K562 (cell line): ENCODE data around the gene TRAF3IP1. TPM values are rescaled to one million over a fixed set of nuclear protein-coding genes. Genes with fewer than 3 reads are reported as not detected.
"Not testable (repeated sequence)": the region's sequence is repeated elsewhere in the genome, so short reads cannot be mapped to it uniquely, and the experiment has no call there.

ENCODE experiments used
- ATAC-seq: fragments of 200-7000 bp; cut with Tn5 transposase; 3 replicates; pipeline ENCODE4 v1.9.1; 2020; ENCODE audit warnings: moderate library complexity
- BruUV-seq: library from RNA; stranded (reverse); fragments of 400-500 nt; replicated peaks from 2 replicates; lab custom pipeline; 2021; lab: Mats Ljungman, UMichigan
- CTCF ChIA-PET: fragments of 300-600 bp; formaldehyde crosslinking; extraction: SDS; loops from one replicate; lab custom pipeline; 2021; ENCODE audit warnings: low intra/inter-chr PET ratio; lab: Yijun Ruan, JAX
- POLR2A ChIA-PET: fragments of 300-600, 350-650 bp; sonication (Branson Sonifier 250); formaldehyde crosslinking; extraction: SDS; loops from one replicate; lab custom pipeline; 2021; ENCODE audit warnings: antibody characterized with exemption, inconsistent platforms; lab: Yijun Ruan, JAX
- DNase-seq, 4 experiments: peaks; one replicate each; pipeline versions ENCODE4 v3.0.0 to v3.0.0-alpha.2; 2011 to 2018; ENCODE audit warnings: low spot score in 3 of 4, mixed read lengths in 3 of 4; ENCODE audit errors: extremely low read depth in 1 of 4
- FAIRE-seq: peaks from 2 replicates; lab custom pipeline; 2011; peaks lifted over from hg19 to GRCh38; lab: Jason Lieb, UNC
- H2AFZ ChIP-seq: 2 replicates; pipeline ENCODE4 v1.6.0; 2011; ENCODE audit warnings: low read depth, low read length, control low read depth, inconsistent platforms
- H3K27ac ChIP-seq: fragments of 200-600 bp; 3 replicates; pipeline ENCODE4 v1.8.0; 2011; ENCODE audit warnings: low read depth, mild to moderate bottlenecking, control low read depth, inconsistent platforms, low read length, moderate library complexity, mixed read lengths; ENCODE audit errors: extremely low read depth
- H3K27me3 ChIP-seq, 2 experiments: fragments of 300-600 bp in 1 of 2; 2 replicates in 1 of 2; 3 replicates in 1 of 2; pipeline versions ENCODE4 v1.6.0 to v1.8.0; 2011; ENCODE audit warnings: inconsistent platforms in 2 of 2, low read length in 2 of 2, mild to moderate bottlenecking in 1 of 2, mixed read lengths in 1 of 2, moderate library complexity in 1 of 2; ENCODE audit not compliant: control insufficient read depth in 2 of 2, insufficient read depth in 2 of 2
- H3K36me3 ChIP-seq: fragments of 300-600 bp; 3 replicates; pipeline ENCODE4 v1.8.0; 2011; ENCODE audit warnings: mild to moderate bottlenecking, low read length, inconsistent platforms; ENCODE audit not compliant: control insufficient read depth, insufficient read depth
- H3K4me1 ChIP-seq, 2 experiments: fragments of 200-600 bp in 1 of 2; replicated peaks in 1 of 2; 2 replicates in 1 of 2; 3 replicates in 1 of 2; pipeline versions ENCODE4 v1.5.1 to v1.8.0; 2011; ENCODE audit warnings: inconsistent platforms in 2 of 2, low read length in 2 of 2, mild to moderate bottlenecking in 1 of 2, mixed read lengths in 1 of 2, moderate library complexity in 1 of 2; ENCODE audit not compliant: control insufficient read depth in 2 of 2, insufficient read depth in 2 of 2
- H3K4me2 ChIP-seq: 2 replicates; pipeline ENCODE4 v1.6.1; 2011; ENCODE audit warnings: low read length, control low read depth, inconsistent platforms, mixed read lengths; ENCODE audit not compliant: insufficient read depth
- H3K4me3 ChIP-seq: fragments of 200-600 bp; sonication (generic), shearing (Covaris generic); 2 replicates; pipeline ENCODE4 v1.5.1; 2016; ENCODE audit warnings: control low read depth, inconsistent platforms
- H3K79me2 ChIP-seq: fragments of 200-600 bp; 3 replicates; pipeline ENCODE4 v1.8.0; 2011; ENCODE audit warnings: low read length, inconsistent platforms; ENCODE audit not compliant: control insufficient read depth, insufficient read depth
- H3K9ac ChIP-seq, 2 experiments: 2 replicates each; pipeline versions ENCODE4 v1.6.0 to v1.6.1; 2011; ENCODE audit warnings: low read depth in 2 of 2, low read length in 2 of 2, control low read depth in 1 of 2, inconsistent platforms in 1 of 2, mild to moderate bottlenecking in 1 of 2, mixed read lengths in 1 of 2; ENCODE audit not compliant: insufficient read depth in 1 of 2
- H3K9me1 ChIP-seq: one replicate; pipeline ENCODE4 v1.6.0; 2011; ENCODE audit warnings: inconsistent platforms, mild to moderate bottlenecking, low read length, moderate library complexity; ENCODE audit not compliant: control insufficient read depth, insufficient read depth
- H3K9me3 ChIP-seq: replicated peaks from 2 replicates; pipeline ENCODE4 v1.5.1; 2011; ENCODE audit warnings: low read depth, low read length, inconsistent platforms; ENCODE audit not compliant: control insufficient read depth, insufficient read depth
- H4K20me1 ChIP-seq: replicated peaks from 2 replicates; pipeline ENCODE4 v1.6.1; 2011; ENCODE audit warnings: low read length, inconsistent platforms, mixed read lengths; ENCODE audit not compliant: control insufficient read depth, insufficient read depth
- ARID1B ChIP-seq: fragments of 450-650 bp; IDR thresholded peaks from 2 replicates; pipeline ENCODE4 v1.6.1; 2016; ENCODE audit warnings: antibody characterized with exemption, mild to moderate bottlenecking, inconsistent platforms
- DNMT1 ChIP-seq: fragments of 450-650 bp; IDR thresholded peaks from 2 replicates; pipeline ENCODE4 v1.6.1; 2016; ENCODE audit warnings: antibody characterized with exemption, mild to moderate bottlenecking
- GATAD2A ChIP-seq: fragments of 450-650 bp; IDR thresholded peaks from 2 replicates; pipeline ENCODE4 v1.6.1; 2017
- KDM5B ChIP-seq: fragments of 200-600 bp; sonication (generic); IDR thresholded peaks from 2 replicates; pipeline ENCODE4 v1.6.1; 2012; ENCODE audit warnings: low read depth, mild to moderate bottlenecking, moderate library complexity, low read length, control low read depth, inconsistent platforms; ENCODE audit not compliant: insufficient replicate concordance
- MYBL2 ChIP-seq, 2 experiments: fragments of 450-650 bp in 1 of 2; sonication (generic) in 1 of 2; formaldehyde crosslinking in 1 of 2; IDR thresholded peaks; 2 replicates each; pipeline versions ENCODE4 v1.6.1 to v1.8.1; 2017 to 2022; ENCODE audit warnings: borderline replicate concordance in 1 of 2, inconsistent platforms in 1 of 2, low read depth in 1 of 2, mild to moderate bottlenecking in 1 of 2, missing genetic modification reagents in 1 of 2, moderate library complexity in 1 of 2
- NFRKB ChIP-seq: fragments of 450-650 bp; IDR thresholded peaks from 2 replicates; pipeline ENCODE4 v1.6.1; 2016; ENCODE audit warnings: low read depth
- PBX2 ChIP-seq, 2 experiments: IDR thresholded peaks in 1 of 2; conservative IDR thresholded peaks in 1 of 2; 2 replicates each; pipeline ENCODE4 v1.6.1; 2016; ENCODE audit warnings: low read depth in 2 of 2, mild to moderate bottlenecking in 1 of 2, missing compliant biosample characterization in 1 of 2, missing genetic modification characterization in 1 of 2, moderate library complexity in 1 of 2
- PHF20 ChIP-seq: fragments of 450-650 bp; IDR thresholded peaks from 2 replicates; pipeline ENCODE4 v1.6.1; 2018; ENCODE audit not compliant: partially characterized antibody
- RAD51 ChIP-seq: fragments of 450-650 bp; IDR thresholded peaks from 2 replicates; pipeline ENCODE4 v1.7.1; 2016; ENCODE audit warnings: low read depth, mild to moderate bottlenecking, borderline replicate concordance
- ZBED1 ChIP-seq: IDR thresholded peaks from 2 replicates; pipeline ENCODE4 v1.6.1; 2014
- WGBS: fragments of 100-300 bp; shearing (Covaris generic); methylation state at CpG from one replicate; pipeline ENCODE4 v1.1.6; 2016; ENCODE audit warnings: low coverage, mixed read lengths; ENCODE audit not compliant: insufficient coverage; ENCODE audit errors: missing lambda C conversion rate; 5-methylcytosine and 5-hydroxymethylcytosine counted together
- in situ Hi-C: fragments of 300-500 bp; cut with MboI; formaldehyde crosslinking; loops from 4 replicates; pipeline ENCODE4 v1.15.0; 2018; ENCODE audit warnings: inconsistent platforms, mixed read lengths
- intact Hi-C: fragments of 100-400 bp; cut with micrococcal nuclease; formaldehyde crosslinking; loops from 2 replicates; pipeline ENCODE4 v1.14.2; 2022
- polyA plus RNA-seq, 8 experiments: library from polyadenylated mRNA; depleted of rRNA in 4 of 8; stranded (reverse) in 5 of 8; unstranded in 3 of 8; fragments of >200 nt; fragmentation: Nextera tagmentation in 2 of 8; fragmentation: Illumina TruSeq in 1 of 8; extraction: Ambion mirVana in 2 of 8; extraction: Trizol in 1 of 8; gene quantifications; 2 replicates each; pipeline versions ENCODE4 v1.2.1 to v1.2.3, GENCODE V29; 2011 to 2014; ENCODE audit warnings: inconsistent platforms in 1 of 8, missing spikeins in 1 of 8
- total RNA-seq, 7 experiments: library from RNA; depleted of rRNA in 6 of 7; stranded (reverse); fragments of >200 nt in 6 of 7; fragmentation: Illumina TruSeq in 2 of 7; extraction: Trizol in 2 of 7; gene quantifications; 2 replicates each; pipeline versions ENCODE4 v1.2.1 to v1.2.3, GENCODE V29; 2011 to 2021; ENCODE audit warnings: low replicate concordance in 1 of 7
- TF ChIP-seq, protein P1 (sequence below): fragments of 450-650 bp; formaldehyde crosslinking; IDR thresholded peaks from 2 replicates; pipeline ENCODE4 v1.4.0; 2020; ENCODE audit warnings: mild to moderate bottlenecking, moderate library complexity

Gene TRAF3IP1
- total and polyA plus RNA-seq, 9 of the 15 experiments (the other 6 are each of a cell fraction or from before 2014, with no cell fraction given), result 1.3 to 7.4 (median 3.4) TPM

DNA sequence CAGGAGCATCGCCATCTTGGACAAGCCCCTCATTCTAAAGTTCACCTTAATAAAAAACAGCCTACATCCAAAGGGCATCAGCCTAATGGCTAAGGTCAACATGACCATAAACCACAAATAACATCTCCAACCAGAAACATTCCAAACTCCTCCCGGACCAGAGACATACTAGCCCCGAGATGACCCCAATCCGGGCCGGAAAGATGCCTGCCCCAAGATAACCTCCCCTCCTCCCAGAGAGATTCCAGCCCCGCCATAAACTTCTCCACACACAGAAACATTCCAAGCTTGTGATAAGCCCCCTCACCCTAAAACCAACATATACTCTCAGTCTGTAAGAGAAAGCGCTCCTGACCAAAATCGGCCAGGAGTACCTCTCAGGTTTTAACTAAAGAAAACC is 48.6 kb upstream of the TRAF3IP1 start:
- H3K9ac ChIP-seq, intact Hi-C loops, BruUV-seq, H4K20me1 ChIP-seq, ATAC-seq, H3K4me3 ChIP-seq, H3K27ac ChIP-seq, H3K79me2 ChIP-seq, H3K4me1 ChIP-seq, CTCF ChIA-PET, FAIRE-seq, H3K9me1 ChIP-seq, H3K27me3 ChIP-seq, H3K9me3 ChIP-seq, H3K4me2 ChIP-seq, DNase-seq, H2AFZ ChIP-seq: not testable (repeated sequence)
- POLR2A ChIA-PET, result interaction anchor here (1.1 to 1.6 kb wide), 2 partner anchors 8 to 19 kb away, joined by 4 to 7 read pairs; no protein-coding TSS in a partner anchor
- WGBS, result 86% methylated on average over 7 of the region's 8 CpGs
- H3K36me3 ChIP-seq, result peaks cover 51% of the 10 kb centered on the region; the same call in 1 of the 3 replicates
- in situ Hi-C loops, result loop anchor here (25.0 kb wide), 1 partner anchor 409 kb away; the partner anchor contains the start of gene RAMP1

DNA sequence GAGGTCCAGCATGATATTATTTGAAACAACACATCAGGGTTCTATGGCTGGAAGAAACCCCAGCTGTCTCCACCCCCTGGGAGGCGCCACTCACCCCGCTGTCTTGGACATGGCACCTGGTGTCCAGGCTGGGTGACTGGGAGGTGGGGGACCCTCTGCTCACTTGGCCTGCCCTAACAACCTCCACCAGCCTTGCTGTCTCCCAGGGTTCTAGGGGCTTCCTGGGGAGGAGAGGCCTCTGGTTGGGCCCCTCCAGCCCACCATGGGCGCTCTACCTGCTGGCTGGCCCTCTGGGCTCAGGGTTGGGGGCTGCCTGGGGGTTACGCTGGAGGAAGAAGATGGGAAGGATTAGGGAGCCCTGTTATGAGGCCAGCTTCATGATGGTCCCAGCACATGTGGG is 48.2 kb upstream of the TRAF3IP1 start:
- H3K27me3 ChIP-seq, result no peaks in the 10 kb centered on the region
- no peaks in the 10 kb centered on the region for H4K20me1 ChIP-seq
- H3K27ac ChIP-seq, result no peak overlapping the region
- WGBS, result 88% methylated on average over 2 of the region's 4 CpGs
- no peaks in the 10 kb centered on the region for H3K9me3 ChIP-seq
- in situ Hi-C loops, result loop anchor here (25.0 kb wide), 1 partner anchor 410 kb away; the partner anchor contains the start of gene RAMP1
- no peak overlapping the region for H3K4me3 ChIP-seq
- FAIRE-seq (no peak), ATAC-seq (no peak), DNase-seq (no peak)
- H3K4me1 ChIP-seq, result no peaks in the 10 kb centered on the region; a peak in 1 of 5 replicates
- H3K36me3 ChIP-seq, result peaks cover 54% of the 10 kb centered on the region; the same call in 1 of the 3 replicates
- H3K79me2 ChIP-seq, result no peaks in the 10 kb centered on the region
- intact Hi-C loops, result no loop called here
- H3K4me2 ChIP-seq, result no peak overlapping the region
- no peak overlapping the region for H2AFZ ChIP-seq
- H3K9ac ChIP-seq, result no peak overlapping the region
- H3K9me1 ChIP-seq, result no peaks in the 10 kb centered on the region
- CTCF ChIA-PET, result no interaction called here
- no TSS peak for BruUV-seq
- POLR2A ChIA-PET, result interaction anchor here (1.6 kb wide), 1 partner anchor 19 kb away, joined by 7 read pairs; no protein-coding TSS in a partner anchor
- TF ChIP-seq, protein P1, sequence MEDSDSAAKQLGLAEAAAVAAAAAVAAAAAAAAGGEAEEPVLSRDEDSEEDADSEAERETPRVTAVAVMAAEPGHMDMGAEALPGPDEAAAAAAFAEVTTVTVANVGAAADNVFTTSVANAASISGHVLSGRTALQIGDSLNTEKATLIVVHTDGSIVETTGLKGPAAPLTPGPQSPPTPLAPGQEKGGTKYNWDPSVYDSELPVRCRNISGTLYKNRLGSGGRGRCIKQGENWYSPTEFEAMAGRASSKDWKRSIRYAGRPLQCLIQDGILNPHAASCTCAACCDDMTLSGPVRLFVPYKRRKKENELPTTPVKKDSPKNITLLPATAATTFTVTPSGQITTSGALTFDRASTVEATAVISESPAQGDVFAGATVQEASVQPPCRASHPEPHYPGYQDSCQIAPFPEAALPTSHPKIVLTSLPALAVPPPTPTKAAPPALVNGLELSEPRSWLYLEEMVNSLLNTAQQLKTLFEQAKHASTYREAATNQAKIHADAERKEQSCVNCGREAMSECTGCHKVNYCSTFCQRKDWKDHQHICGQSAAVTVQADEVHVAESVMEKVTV (CRISPR knock-in tag), result no peak
- TF ChIP-seq DNMT1 (no peak), KDM5B (no peak), NFRKB (no peak), ZBED1 (no peak), ARID1B (no peak), GATAD2A (no peak), PBX2 (CRISPR knock-in tag; IDR thresholded peaks at IDR 0.05; ENCODE audit: low read depth) (no peak), PBX2 (tag; conservative IDR thresholded peaks at IDR 0.05; ENCODE audit: low read depth) (no peak), PHF20 (no peak), RAD51 (no peak), MYBL2 (IDR thresholded peaks at IDR 0.05; ENCODE audit: low read depth) (no peak), MYBL2 (CRISPR knock-in tag; IDR thresholded peaks at IDR 0.05; ENCODE audit: borderline replicate concordance) (no peak)
